HG03521 (cell line): Measurements from ENCODE around the gene SUSD6.

Experiments used
- ATAC-seq: cut with Tn5 transposase; IDR thresholded peaks from one replicate; pipeline ENCODE4 v1.9.1; 2021; ENCODE audit warnings: mild to moderate bottlenecking, moderate library complexity; ENCODE audit not compliant: unreplicated experiment

The SUSD6 gene

GRCh38 chr14:69611172-69612013 lies at the start of gene SUSD6:
Gene SUSD6 (plus strand): TSS chr14:69611596. CDS start chr14:69658593, 46,997 bp downstream.
- ATAC-seq = peak; percentile 58

- no peak for ATAC-seq
These were observed 49.5 kb upstream of the SUSD6 start for GRCh38 chr14:69561893-69562292.

- ATAC-seq = no peak
These were observed 43.8 kb upstream of the SUSD6 start for GRCh38 chr14:69567563-69567962.

GRCh38 chr14:69569859-69570258 lies 41.5 kb upstream of the SUSD6 start:
- no peak for ATAC-seq

GRCh38 chr14:69570836-69571330 lies 40.5 kb upstream of the SUSD6 start:
- ATAC-seq = no peak

GRCh38 chr14:69571449-69572029 lies 39.9 kb upstream of the SUSD6 start:
- no peak for ATAC-seq

GRCh38 chr14:69572030-69572840 lies 39.2 kb upstream of the SUSD6 start:
- no peak for ATAC-seq

GRCh38 chr14:69572841-69573135 lies 38.6 kb upstream of the SUSD6 start:
- ATAC-seq = no peak

GRCh38 chr14:69573205-69573830 lies 38.1 kb upstream of the SUSD6 start:
- ATAC-seq = no peak

- ATAC-seq = no peak
These were observed 37.5 kb upstream of the SUSD6 start for GRCh38 chr14:69573831-69574262.

GRCh38 chr14:69574263-69574953 lies 37.0 kb upstream of the SUSD6 start, which contains the start of gene CCDC177:
Gene CCDC177 (minus strand): TSS chr14:69574871. CDS start chr14:69573622, 1,249 bp downstream.
- ATAC-seq = no peak

GRCh38 chr14:69574954-69575295 lies 36.5 kb upstream of the SUSD6 start:
- ATAC-seq = no peak

GRCh38 chr14:69579476-69579875 lies 31.9 kb upstream of the SUSD6 start:
- no peak for ATAC-seq

- ATAC-seq = no peak
These were observed 31.3 kb upstream of the SUSD6 start for GRCh38 chr14:69580009-69580577.

GRCh38 chr14:69581316-69581935 lies 30.0 kb upstream of the SUSD6 start:
- ATAC-seq = no peak

- ATAC-seq = no peak
These were observed 29.2 kb upstream of the SUSD6 start for GRCh38 chr14:69582212-69582611.

GRCh38 chr14:69582829-69583228 lies 28.6 kb upstream of the SUSD6 start:
- no peak for ATAC-seq

GRCh38 chr14:69584389-69584788 lies 27.0 kb upstream of the SUSD6 start:
- ATAC-seq = no peak

- ATAC-seq = no peak
These were observed 25.0 kb upstream of the SUSD6 start for GRCh38 chr14:69586404-69586803.

GRCh38 chr14:69587389-69587788 lies 24.0 kb upstream of the SUSD6 start:
- ATAC-seq = no peak
